PC-3 (cell line): ENCODE data around the gene AGTPBP1. TPM values are rescaled to one million over a fixed set of nuclear protein-coding genes. Genes with fewer than 3 reads are reported as not detected.

Experiments used
- ATAC-seq: fragments of 200-7000 bp; cut with Tn5 transposase; 2 replicates; pipeline ENCODE4 v1.9.1; 2020; ENCODE audit warnings: mild to moderate bottlenecking, moderate library complexity
- BruUV-seq: library from RNA; stranded (reverse); fragments of 400-500 nt; replicated peaks from 2 replicates; lab custom pipeline; 2021; lab: Mats Ljungman, UMichigan
- CTCF ChIA-PET: fragments of 300-600 bp; sonication (Branson Sonifier 250); formaldehyde crosslinking; loops from one replicate; lab custom pipeline; 2022; ENCODE audit warnings: antibody characterized with exemption; lab: Charles Lee
- POLR2A ChIA-PET: fragments of 300-600 bp; sonication (Branson Sonifier 250); formaldehyde crosslinking; loops from one replicate; lab custom pipeline; 2022; ENCODE audit warnings: antibody characterized with exemption; ENCODE audit not compliant: unreplicated experiment; lab: Charles Lee
- DNase-seq: peaks from one replicate; pipeline ENCODE4 v3.0.0-alpha.2; 2015
- H2AFZ ChIP-seq: fragments of 300-600 bp; sonication (generic); 2 replicates; pipeline ENCODE4 v1.6.0; 2016; ENCODE audit warnings: antibody characterized with exemption, low read length
- H3F3A ChIP-seq: fragments of 300-600 bp; sonication (generic); one replicate; pipeline ENCODE4 v1.6.0; 2017; ENCODE audit warnings: antibody characterized with exemption, low read length, control low read depth, mild to moderate bottlenecking; ENCODE audit not compliant: unreplicated experiment
- H3K27ac ChIP-seq: fragments of 300-600 bp; sonication (generic); 2 replicates; pipeline ENCODE4 v1.5.1; 2016; ENCODE audit warnings: mild to moderate bottlenecking, low read length
- H3K27me3 ChIP-seq: fragments of 300-600 bp; sonication (generic); 2 replicates; pipeline ENCODE4 v1.6.1; 2016; ENCODE audit warnings: low read length, mixed read lengths
- H3K36me3 ChIP-seq: fragments of 300-600 bp; sonication (generic); 2 replicates; pipeline ENCODE4 v1.6.1; 2016; ENCODE audit warnings: low read depth, mixed run types, low read length, mixed read lengths
- H3K4me1 ChIP-seq: fragments of 300-600 bp; sonication (generic); 2 replicates; pipeline ENCODE4 v1.5.1; 2016; ENCODE audit warnings: low read length; ENCODE audit not compliant: insufficient read depth
- H3K4me2 ChIP-seq: fragments of 300-600 bp; sonication (generic); 2 replicates; pipeline ENCODE4 v1.6.0; 2016; ENCODE audit warnings: low read length
- H3K4me3 ChIP-seq: fragments of 300-600 bp; sonication (generic); 2 replicates; pipeline ENCODE4 v1.5.1; 2016; ENCODE audit warnings: mild to moderate bottlenecking, low read length, mixed read lengths
- H3K79me2 ChIP-seq: fragments of 300-600 bp; sonication (generic); 2 replicates; pipeline ENCODE4 v1.6.1; 2017; ENCODE audit warnings: low read length, mixed read lengths
- H3K9ac ChIP-seq: fragments of 300-600 bp; sonication (generic); 2 replicates; pipeline ENCODE4 v1.6.0; 2016; ENCODE audit warnings: mild to moderate bottlenecking, low read length
- H3K9me2 ChIP-seq: fragments of 300-600 bp; sonication (generic); replicated peaks from 2 replicates; pipeline ENCODE4 v1.6.1; 2016; ENCODE audit warnings: mixed run types, low read length, mixed read lengths
- H3K9me3 ChIP-seq: fragments of 300-600 bp; sonication (generic); 2 replicates; pipeline ENCODE4 v1.6.1; 2016; ENCODE audit warnings: low read length, mixed read lengths
- H4K20me1 ChIP-seq: fragments of 300-600 bp; sonication (generic); 2 replicates; pipeline ENCODE4 v1.6.1; 2016; ENCODE audit warnings: low read length, mixed read lengths
- CTCF ChIP-seq: fragments of 300-600 bp; sonication (generic); conservative IDR thresholded peaks from 2 replicates; pipeline ENCODE4 v1.5.1; 2017; ENCODE audit warnings: antibody characterized with exemption, low read depth, mild to moderate bottlenecking, low read length
- EZH2 ChIP-seq: fragments of 300-600 bp; sonication (generic); IDR thresholded peaks from one replicate; pipeline ENCODE4 v1.6.1; 2017; ENCODE audit warnings: antibody characterized with exemption, mild to moderate bottlenecking, low read length; ENCODE audit not compliant: unreplicated experiment
- EZH2phosphoT487 ChIP-seq: fragments of 300-600 bp; sonication (generic); IDR thresholded peaks from 2 replicates; pipeline ENCODE4 v1.6.1; 2018; ENCODE audit warnings: mild to moderate bottlenecking, antibody characterized with exemption, low read length, borderline replicate concordance
- intact Hi-C: fragments of 100-400 bp; cut with micrococcal nuclease; formaldehyde crosslinking; loops from 2 replicates; pipeline ENCODE4 v1.9.0; 2023
- total RNA-seq: library from RNA; depleted of rRNA; stranded (reverse); fragments of >200 nt; gene quantifications from 2 replicates; pipeline ENCODE4 v1.2.3, GENCODE V29; 2014

AGTPBP1 gene
- total RNA-seq, 1 experiment from 2014 or later, result 6.0 TPM

- Histone ChIP-seq H3K4me2 (peak overlapping the region; percentile 49), H3F3A (no peaks in the 10 kb centered on the region), H3K9me2 (no peaks in the 10 kb centered on the region), H3K4me1 (no peaks in the 10 kb centered on the region), H3K79me2 (no peaks in the 10 kb centered on the region), H3K9me3 (no peaks in the 10 kb centered on the region), H3K27ac (no peak overlapping the region), H2AFZ (0 out of 2 replicates have a peak overlapping the region, but pooled peaks have one; percentile 34), H4K20me1 (no peaks in the 10 kb centered on the region), H3K4me3 (peak overlapping the region; percentile 46; the same call in 1 of the 2 replicates), H3K9ac (no peak overlapping the region), H3K27me3 (peaks cover 43% of the 10 kb centered on the region), H3K36me3 (no peaks in the 10 kb centered on the region)
- POLR2A ChIA-PET, result no interaction called here
- intact Hi-C loops, result no loop called here
- no peak for TF ChIP-seq EZH2phosphoT487
- no peak for TF ChIP-seq EZH2
- no peak for TF ChIP-seq CTCF
- no peak for DNase-seq
- BruUV-seq, result no TSS peak
- CTCF ChIA-PET, result no interaction called here
- ATAC-seq, result peak; percentile 29; the same call in 1 of the 2 replicates
Measured at GRCh38 chr9:85522459-85523092, 219.2 kb downstream of the AGTPBP1 start.

DNA sequence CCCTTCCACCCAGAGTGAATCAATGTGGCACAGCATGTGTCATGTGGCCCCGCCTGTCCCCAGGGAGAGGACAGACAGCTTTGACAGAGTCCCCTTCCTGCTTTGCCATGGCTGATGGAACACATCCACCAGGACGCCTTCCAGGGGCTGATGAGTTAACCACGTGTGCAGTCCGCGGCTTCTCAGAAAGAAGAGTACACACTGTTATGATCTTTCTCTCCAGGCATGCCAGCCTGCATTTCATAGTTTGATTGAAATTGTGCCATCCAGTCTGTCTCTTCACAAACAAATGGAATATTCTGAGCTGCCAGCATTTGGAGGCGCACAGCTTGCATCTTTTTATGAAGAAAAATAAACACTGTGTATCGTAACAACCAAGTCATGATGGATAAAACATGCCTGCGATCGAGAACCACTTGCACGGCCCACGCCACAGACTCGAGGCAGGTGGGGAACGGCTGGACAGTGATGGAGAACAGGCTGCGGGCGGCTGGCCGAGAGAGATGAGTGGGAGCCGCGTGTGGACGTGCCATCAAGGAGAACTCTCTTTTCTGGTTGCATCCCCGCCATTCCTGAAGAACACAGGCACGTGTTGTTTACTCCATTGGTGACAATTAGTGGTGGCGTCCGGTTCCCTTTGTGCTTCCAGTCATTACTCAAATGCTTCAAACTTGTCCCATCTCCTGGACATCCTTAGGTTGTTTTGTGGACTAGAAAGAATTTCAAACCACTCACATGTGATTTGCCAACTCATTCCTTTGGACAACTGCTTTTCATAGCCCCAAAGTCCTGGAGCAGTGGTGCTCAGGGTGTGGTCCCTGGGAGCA, 220.2 kb downstream of the AGTPBP1 start:
- no peaks in the 10 kb centered on the region for H3K4me1 ChIP-seq
- H3K9me2 ChIP-seq, result no peaks in the 10 kb centered on the region
- H2AFZ ChIP-seq, result no peak overlapping the region
- intact Hi-C loops, result no loop called here
- no peaks in the 10 kb centered on the region for H3K36me3 ChIP-seq
- BruUV-seq, result no TSS peak
- H3K27ac ChIP-seq, result no peak overlapping the region
- H3K4me2 ChIP-seq, result 0 out of 2 replicates have a peak overlapping the region, but pooled peaks have one; percentile 26
- no peak overlapping the region for H3K4me3 ChIP-seq
- DNase-seq, result no peak
- H4K20me1 ChIP-seq, result no peaks in the 10 kb centered on the region
- POLR2A ChIA-PET, result no interaction called here
- CTCF ChIA-PET, result no interaction called here
- no peaks in the 10 kb centered on the region for H3K79me2 ChIP-seq
- no peak for ATAC-seq
- H3F3A ChIP-seq, result no peaks in the 10 kb centered on the region
- TF ChIP-seq CTCF (no peak), EZH2phosphoT487 (no peak), EZH2 (no peak)
- no peaks in the 10 kb centered on the region for H3K9me3 ChIP-seq
- H3K27me3 ChIP-seq, result peaks cover 43% of the 10 kb centered on the region
- H3K9ac ChIP-seq, result no peak overlapping the region
